Neural cell (in vitro differentiated cells): ENCODE results near the gene RPS28.

Experiments used
- EZH2 ChIP-seq: fragments of 200-600, 300-800 bp; shearing (Covaris generic), sonication (generic); IDR thresholded peaks from 2 replicates; pipeline ENCODE4 v1.6.1; 2014; ENCODE audit warnings: antibody characterized with exemption, low read length, borderline replicate concordance, mild to moderate bottlenecking; ENCODE audit not compliant: insufficient read depth, poor library complexity, severe bottlenecking
- MXI1 ChIP-seq: fragments of 450-650 bp; conservative IDR thresholded peaks from 2 replicates; pipeline ENCODE4 v1.6.1; 2014; ENCODE audit warnings: antibody characterized with exemption, mild to moderate bottlenecking; ENCODE audit not compliant: poor library complexity, severe bottlenecking
- RAD21 ChIP-seq: fragments of 450-650 bp; conservative IDR thresholded peaks from 2 replicates; pipeline ENCODE4 v1.6.1; 2014; ENCODE audit warnings: antibody characterized with exemption, mild to moderate bottlenecking, moderate library complexity
- SMC3 ChIP-seq: fragments of 450-650 bp; conservative IDR thresholded peaks from 2 replicates; pipeline ENCODE4 v1.6.1; 2014; ENCODE audit warnings: antibody characterized with exemption, mild to moderate bottlenecking, moderate library complexity; ENCODE audit not compliant: poor library complexity
- TAF1 ChIP-seq: IDR thresholded peaks from 2 replicates; pipeline ENCODE4 v1.6.1; 2012; ENCODE audit warnings: low read depth
- TF ChIP-seq, protein P1 (sequence below): fragments of 450-650 bp; IDR thresholded peaks from 2 replicates; pipeline ENCODE4 v1.5.1; 2014; ENCODE audit warnings: antibody characterized with exemption, mild to moderate bottlenecking, moderate library complexity; ENCODE audit not compliant: poor library complexity, severe bottlenecking
- TF ChIP-seq, protein P2 (sequence below): IDR thresholded peaks from 2 replicates; pipeline ENCODE4 v1.6.1; 2012; ENCODE audit warnings: borderline replicate concordance

DNA sequence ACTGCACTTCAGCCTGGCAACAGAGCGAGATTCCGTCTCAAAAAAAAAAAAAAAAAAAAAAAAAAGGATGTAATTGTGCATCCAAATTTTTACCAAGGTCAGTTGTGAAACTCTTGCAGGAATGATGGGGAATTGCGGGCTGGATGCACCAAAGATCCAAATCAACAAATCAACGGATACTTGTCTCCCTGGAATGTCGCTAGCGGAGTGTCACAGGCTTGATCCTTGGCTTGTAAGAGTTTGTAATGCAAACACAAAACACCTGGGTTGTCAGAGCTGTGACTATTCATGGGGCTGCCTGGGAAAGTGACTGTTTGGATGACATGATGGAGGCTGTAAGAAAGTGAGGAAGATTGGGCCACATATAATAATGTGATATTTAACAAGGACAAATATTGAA, 17.5 kb downstream of the RPS28 start:
- TF ChIP-seq SMC3 (no peak), TAF1 (no peak), RAD21 (no peak), EZH2 (no peak), MXI1 (no peak)
- TF ChIP-seq, protein P1, sequence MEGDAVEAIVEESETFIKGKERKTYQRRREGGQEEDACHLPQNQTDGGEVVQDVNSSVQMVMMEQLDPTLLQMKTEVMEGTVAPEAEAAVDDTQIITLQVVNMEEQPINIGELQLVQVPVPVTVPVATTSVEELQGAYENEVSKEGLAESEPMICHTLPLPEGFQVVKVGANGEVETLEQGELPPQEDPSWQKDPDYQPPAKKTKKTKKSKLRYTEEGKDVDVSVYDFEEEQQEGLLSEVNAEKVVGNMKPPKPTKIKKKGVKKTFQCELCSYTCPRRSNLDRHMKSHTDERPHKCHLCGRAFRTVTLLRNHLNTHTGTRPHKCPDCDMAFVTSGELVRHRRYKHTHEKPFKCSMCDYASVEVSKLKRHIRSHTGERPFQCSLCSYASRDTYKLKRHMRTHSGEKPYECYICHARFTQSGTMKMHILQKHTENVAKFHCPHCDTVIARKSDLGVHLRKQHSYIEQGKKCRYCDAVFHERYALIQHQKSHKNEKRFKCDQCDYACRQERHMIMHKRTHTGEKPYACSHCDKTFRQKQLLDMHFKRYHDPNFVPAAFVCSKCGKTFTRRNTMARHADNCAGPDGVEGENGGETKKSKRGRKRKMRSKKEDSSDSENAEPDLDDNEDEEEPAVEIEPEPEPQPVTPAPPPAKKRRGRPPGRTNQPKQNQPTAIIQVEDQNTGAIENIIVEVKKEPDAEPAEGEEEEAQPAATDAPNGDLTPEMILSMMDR = no peak
- TF ChIP-seq, protein P2, sequence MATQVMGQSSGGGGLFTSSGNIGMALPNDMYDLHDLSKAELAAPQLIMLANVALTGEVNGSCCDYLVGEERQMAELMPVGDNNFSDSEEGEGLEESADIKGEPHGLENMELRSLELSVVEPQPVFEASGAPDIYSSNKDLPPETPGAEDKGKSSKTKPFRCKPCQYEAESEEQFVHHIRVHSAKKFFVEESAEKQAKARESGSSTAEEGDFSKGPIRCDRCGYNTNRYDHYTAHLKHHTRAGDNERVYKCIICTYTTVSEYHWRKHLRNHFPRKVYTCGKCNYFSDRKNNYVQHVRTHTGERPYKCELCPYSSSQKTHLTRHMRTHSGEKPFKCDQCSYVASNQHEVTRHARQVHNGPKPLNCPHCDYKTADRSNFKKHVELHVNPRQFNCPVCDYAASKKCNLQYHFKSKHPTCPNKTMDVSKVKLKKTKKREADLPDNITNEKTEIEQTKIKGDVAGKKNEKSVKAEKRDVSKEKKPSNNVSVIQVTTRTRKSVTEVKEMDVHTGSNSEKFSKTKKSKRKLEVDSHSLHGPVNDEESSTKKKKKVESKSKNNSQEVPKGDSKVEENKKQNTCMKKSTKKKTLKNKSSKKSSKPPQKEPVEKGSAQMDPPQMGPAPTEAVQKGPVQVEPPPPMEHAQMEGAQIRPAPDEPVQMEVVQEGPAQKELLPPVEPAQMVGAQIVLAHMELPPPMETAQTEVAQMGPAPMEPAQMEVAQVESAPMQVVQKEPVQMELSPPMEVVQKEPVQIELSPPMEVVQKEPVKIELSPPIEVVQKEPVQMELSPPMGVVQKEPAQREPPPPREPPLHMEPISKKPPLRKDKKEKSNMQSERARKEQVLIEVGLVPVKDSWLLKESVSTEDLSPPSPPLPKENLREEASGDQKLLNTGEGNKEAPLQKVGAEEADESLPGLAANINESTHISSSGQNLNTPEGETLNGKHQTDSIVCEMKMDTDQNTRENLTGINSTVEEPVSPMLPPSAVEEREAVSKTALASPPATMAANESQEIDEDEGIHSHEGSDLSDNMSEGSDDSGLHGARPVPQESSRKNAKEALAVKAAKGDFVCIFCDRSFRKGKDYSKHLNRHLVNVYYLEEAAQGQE = no peak
